Heart left ventricle (tissue), 16 donors: Measurements from ENCODE around the gene RPP25L. TPM values are rescaled to one million over a fixed set of nuclear protein-coding genes. Genes with fewer than 3 reads are reported as not detected.
A peak's percentile ranks its signal among the peaks of the same experiment; 100 is the strongest.

Experiments
- ATAC-seq, 4 donors: fragments of 200-7000 bp; cut with Tn5 transposase; one replicate each; pipeline ENCODE4 v1.9.1; 2020 to 2022; ENCODE audit warnings: moderate library complexity in 4 of 4, mild to moderate bottlenecking in 3 of 4, moderate number of reproducible peaks in 1 of 4
- DNase-seq, 5 donors: peaks; one replicate each; pipeline ENCODE4 v3.0.0-alpha.2; 2020
- H3K27ac ChIP-seq, 12 donors: fragments of 200-600 bp; sonication (generic) in 4 of 12; one replicate each; pipeline versions ENCODE4 v1.5.0 to v1.8.0; 2016 to 2022; ENCODE audit warnings: mild to moderate bottlenecking in 2 of 12
- H3K27me3 ChIP-seq, 9 donors: fragments of 200-600 bp; sonication (generic) in 2 of 9; one replicate each; pipeline versions ENCODE4 v1.5.1 to v1.8.0; 2016 to 2022; ENCODE audit warnings: mild to moderate bottlenecking in 3 of 9
- H3K36me3 ChIP-seq, 9 donors: fragments of 200-600 bp; sonication (generic) in 2 of 9; one replicate each; pipeline versions ENCODE4 v1.5.0 to v1.8.0; 2018 to 2022; ENCODE audit warnings: mild to moderate bottlenecking in 2 of 9
- H3K4me1 ChIP-seq, 12 donors: fragments of 200-600 bp; sonication (generic) in 4 of 12; one replicate each; pipeline versions ENCODE4 v1.5.0 to v1.8.0; 2016 to 2022; ENCODE audit warnings: mild to moderate bottlenecking in 3 of 12
- H3K4me3 ChIP-seq, 12 donors: fragments of 200-600 bp; sonication (generic) in 4 of 12; one replicate each; pipeline versions ENCODE4 v1.5.0 to v1.8.0; 2017 to 2022; ENCODE audit warnings: mild to moderate bottlenecking in 9 of 12, moderate library complexity in 4 of 12
- H3K9me3 ChIP-seq, 12 donors: fragments of 200-600 bp; sonication (generic) in 4 of 12; one replicate each; pipeline versions ENCODE4 v1.5.0 to v1.8.0; 2016 to 2022; ENCODE audit warnings: mild to moderate bottlenecking in 1 of 12
- CTCF ChIP-seq, 12 donors: fragments of 200-600 bp; sonication (generic) in 4 of 12; IDR thresholded peaks; one replicate each; pipeline versions ENCODE4 v1.5.0 to v1.8.0; 2018 to 2022; ENCODE audit warnings: antibody characterized with exemption in 12 of 12, mild to moderate bottlenecking in 5 of 12
- POLR2A ChIP-seq, 2 donors: fragments of 450-650 bp; IDR thresholded peaks; one replicate each; pipeline ENCODE4 v1.6.1; 2017; ENCODE audit warnings: antibody characterized with exemption in 2 of 2, mild to moderate bottlenecking in 2 of 2, moderate library complexity in 2 of 2
- WGBS, 4 donors: extraction: QIAGEN DNeasy Blood & Tissue Kit in 2 of 4; methylation state at CpG; one replicate each; pipeline versions ENCODE4 v1.1.5 to v1.1.7; 2013 to 2018; 5-methylcytosine and 5-hydroxymethylcytosine counted together
- intact Hi-C, 10 donors: fragments of 100-400 bp; cut with DNase I; formaldehyde crosslinking; loops; one replicate each; pipeline versions ENCODE4 v1.11.1 to v1.14.2; 2022
- polyA plus RNA-seq, 2 donors: library from polyadenylated mRNA; stranded (reverse); fragments of 200-250 nt; gene quantifications; one replicate each; pipeline ENCODE4 v1.2.3, GENCODE V29; 2013
- total RNA-seq, 9 donors: library from RNA; depleted of rRNA in 2 of 9; stranded (reverse); fragments of >200 nt in 2 of 9; fragmentation: NEBNext Ultra II Directional in 3 of 9; extraction: Animal tissue kit (Norgen Biotek cat#: 25700) in 3 of 9; gene quantifications; one replicate each; pipeline versions ENCODE4 v1.1.0 to v1.2.4, GENCODE V29; 2016 to 2023
- donor health status: ischemic (EF 13 %, LVEDD 7.1; RV severe dilation, severe dysfunction).
- donor health status: healthy with polysubstance abuse.
- donor health status: DM: no; HTN: yes; CAD: no.
- donor health status: DM: no; HTN: no; CAD: no.
- donor health status: ischemic (EF 25% LVEDD 6.9; RV normal size, moderate dysfunction).
- donor health status: ischemic (EF 25% LVEDD 5.7; RV mildly dilated, moderate dysfunction).
- donor health status: healthy.
- donor health status: DM: yes; HTN: yes; CAD: no.
- donor health status: ischemic (EF 35%, LVEDD 5.7; RV mildly dilated, moderate dysfunction).
- donor health status: nonischemic (EF 11% LVEDD 7.7; RV severe dilation, severe dysfunction).
- donor health status: DM: yes; HTN: yes; CAD: no.
- donor health status: PGD.
- donor health status: ischemic (EF 29% LVEDD 5.4; RV normal size, mild dysfunction).
- donor health status: nonischemic (EF 23%, LVEDD 6.1; RV moderate dilation, normal function).

The RPP25L gene
- total and polyA plus RNA-seq, 11 donors, result 22.5 to 79.2 (median 38.3) TPM

GRCh38 chr9:34581318-34581717 is 30.6 kb downstream of the RPP25L start:
- Histone ChIP-seq H3K27me3 (peaks cover 0 to 70% (median 18%) of the 10 kb centered on the region in 9 donors), H3K27ac (no peak overlapping the region), H3K36me3 (no peaks in the 10 kb centered on the region), H3K4me3 (no peak overlapping the region), H3K9me3 (no peaks in the 10 kb centered on the region), H3K4me1 (peaks cover 0 to 30% (median 10%) of the 10 kb centered on the region in 12 donors)
- DNase-seq (no peak), ATAC-seq (no peak)
- WGBS, 4 donors, result 83 to 88% (median 86%) methylated on average over 3 of the region's 3 CpGs
- TF ChIP-seq CTCF (IDR thresholded peaks at IDR 0.05) (no peak), POLR2A (IDR thresholded peaks at IDR 0.05) (no peak)
- intact Hi-C loops, result no loop called here

GRCh38 chr9:34580358-34580757 is 31.5 kb downstream of the RPP25L start:
- Histone ChIP-seq H3K4me1 (peaks cover 0 to 30% (median 10%) of the 10 kb centered on the region in 12 donors), H3K36me3 (no peaks in the 10 kb centered on the region), H3K9me3 (no peaks in the 10 kb centered on the region), H3K4me3 (no peak overlapping the region), H3K27ac (no peak overlapping the region), H3K27me3 (peaks cover 0 to 62% (median 17%) of the 10 kb centered on the region in 9 donors)
- TF ChIP-seq POLR2A (IDR thresholded peaks at IDR 0.05) (no peak), CTCF (IDR thresholded peaks at IDR 0.05) (no peak)
- intact Hi-C loops, result no loop called here
- 72 to 89% (median 81%) methylated on average over 8 of the region's 8 CpGs for WGBS, 4 donors
- no peak for DNase-seq
- no peak for ATAC-seq

- no peak overlapping the region for H3K27ac ChIP-seq
- H3K36me3 ChIP-seq, result no peaks in the 10 kb centered on the region
- ATAC-seq (no peak), DNase-seq (no peak)
- H3K4me1 ChIP-seq, result peaks cover 0 to 30% (median 10%) of the 10 kb centered on the region in 12 donors
- H3K4me3 ChIP-seq, result no peak overlapping the region
- intact Hi-C loops, result no loop called here
- peaks cover 0 to 56% (median 15%) of the 10 kb centered on the region in 9 donors for H3K27me3 ChIP-seq
- H3K9me3 ChIP-seq, result no peaks in the 10 kb centered on the region
- 85 to 91% (median 87%) methylated on average over 5 of the region's 5 CpGs for WGBS, 4 donors
- no peak for TF ChIP-seq CTCF (IDR thresholded peaks at IDR 0.05)
- no peak for TF ChIP-seq POLR2A (IDR thresholded peaks at IDR 0.05)
Observed at GRCh38 chr9:34579808-34580163, 32.1 kb downstream of the RPP25L start.

- Histone ChIP-seq H3K9me3 (no peaks in the 10 kb centered on the region), H3K27ac (no peak overlapping the region), H3K27me3 (peaks cover 0 to 51% (median 15%) of the 10 kb centered on the region in 9 donors), H3K36me3 (no peaks in the 10 kb centered on the region), H3K4me1 (peaks cover 0 to 30% (median 10%) of the 10 kb centered on the region in 12 donors), H3K4me3 (no peak overlapping the region)
- peak in 2 of 5 donors; percentile 49 to 53 for DNase-seq
- ATAC-seq, result peak; percentile 36 to 73 (median 68)
- no peak for TF ChIP-seq CTCF (IDR thresholded peaks at IDR 0.05)
- TF ChIP-seq POLR2A (IDR thresholded peaks at IDR 0.05), result no peak
- WGBS, 4 donors, result 15 to 27% (median 18%) methylated on average over 17 of the region's 17 CpGs
- intact Hi-C loops, result no loop called here
Observed at GRCh38 chr9:34579104-34579807, 32.6 kb downstream of the RPP25L start.
